Activated naive CD8-positive, alpha-beta T cell treated with anti-CD3 and anti-CD28 coated beads, Interleukin-2, amount 50 U/mL, for 24 hours (primary cell): Measurements from ENCODE around the gene SAMSN1.

Experiments used
- ATAC-seq: fragments of 150-1000 bp; cut with Tn5 transposase; one replicate; pipeline ENCODE4 v1.10.0; 2021
- DNase-seq: peaks from one replicate; pipeline ENCODE4 v3.0.0; 2021
- H3K27ac Mint-ChIP-seq: one replicate; pipeline ENCODE4 v1.8.0; 2021; ENCODE audit warnings: mild to moderate bottlenecking, mixed read lengths
- H3K27me3 Mint-ChIP-seq: one replicate; pipeline ENCODE4 v1.8.0; 2021; ENCODE audit warnings: mixed read lengths
- H3K36me3 Mint-ChIP-seq: one replicate; pipeline ENCODE4 v1.8.0; 2021; ENCODE audit warnings: low read depth, mixed read lengths
- H3K4me1 Mint-ChIP-seq: one replicate; pipeline ENCODE4 v1.8.0; 2021; ENCODE audit warnings: mixed read lengths
- H3K4me3 Mint-ChIP-seq: one replicate; pipeline ENCODE4 v1.8.0; 2021; ENCODE audit warnings: mild to moderate bottlenecking, moderate library complexity, mixed read lengths
- H3K9me3 Mint-ChIP-seq: one replicate; pipeline ENCODE4 v1.8.0; 2021; ENCODE audit warnings: mixed read lengths

The SAMSN1 gene

DNA sequence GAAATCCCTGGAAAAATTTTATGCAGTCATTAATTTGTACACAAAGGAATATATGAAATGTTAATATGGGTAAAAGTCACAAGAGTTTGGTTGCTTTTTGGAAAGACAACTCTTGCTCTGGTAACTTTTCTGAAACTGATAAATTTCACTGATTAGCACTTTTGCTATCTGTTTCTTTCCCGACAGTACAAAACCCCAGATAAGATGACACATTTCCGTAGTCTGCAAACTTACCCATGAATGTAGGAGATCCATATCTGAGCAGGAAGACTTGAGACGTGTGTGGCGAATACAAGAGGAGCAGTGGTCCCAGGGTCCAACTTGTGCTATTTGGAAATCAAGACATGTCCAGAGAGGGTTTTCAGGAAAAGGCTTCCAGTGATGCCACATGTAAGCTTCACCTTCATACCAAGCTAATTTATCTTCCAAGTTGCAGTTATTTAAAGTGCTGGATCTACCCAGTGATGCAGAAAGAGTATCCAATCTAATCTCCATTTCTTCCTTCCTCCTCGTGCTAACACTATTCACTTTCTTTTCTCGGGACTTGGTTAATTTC, 35.9 kb upstream of the SAMSN1 start:
- ATAC-seq (peak; percentile 80), DNase-seq (no peak)
- H3K27me3 Mint-ChIP-seq = no peaks in the 10 kb centered on the region
- peak overlapping the region; percentile 49 for H3K4me3 Mint-ChIP-seq
- peaks cover 26% of the 10 kb centered on the region for H3K4me1 Mint-ChIP-seq
- H3K36me3 Mint-ChIP-seq = no peaks in the 10 kb centered on the region
- H3K9me3 Mint-ChIP-seq = peaks cover 3% of the 10 kb centered on the region
- H3K27ac Mint-ChIP-seq = peak overlapping the region; percentile 65

DNA sequence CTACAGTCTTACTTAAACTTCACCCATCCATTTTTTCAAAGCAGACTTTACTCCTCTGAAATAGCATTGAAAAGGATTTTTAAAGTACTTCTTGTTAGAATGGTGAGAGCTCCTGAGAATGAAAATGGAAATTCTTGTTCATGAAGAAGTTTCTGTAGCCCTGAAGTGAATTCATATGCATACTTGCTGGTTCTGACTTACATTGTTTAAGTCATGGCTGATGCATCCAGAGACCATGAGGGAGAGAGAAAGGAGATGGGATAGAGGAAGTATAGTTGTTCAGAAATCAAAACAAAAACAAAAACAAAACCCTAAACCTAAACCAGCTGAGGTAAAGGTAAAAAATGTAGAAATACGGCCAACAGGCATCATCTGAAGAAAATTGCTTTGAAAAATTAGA, 27.1 kb upstream of the SAMSN1 start:
- H3K36me3 Mint-ChIP-seq = no peaks in the 10 kb centered on the region
- peaks cover 12% of the 10 kb centered on the region for H3K9me3 Mint-ChIP-seq
- DNase-seq (no peak), ATAC-seq (peak; percentile 80)
- H3K27ac Mint-ChIP-seq = peak overlapping the region; percentile 71
- H3K4me1 Mint-ChIP-seq = peaks cover 44% of the 10 kb centered on the region
- peak overlapping the region; percentile 6 for H3K4me3 Mint-ChIP-seq
- H3K27me3 Mint-ChIP-seq = no peaks in the 10 kb centered on the region

DNA sequence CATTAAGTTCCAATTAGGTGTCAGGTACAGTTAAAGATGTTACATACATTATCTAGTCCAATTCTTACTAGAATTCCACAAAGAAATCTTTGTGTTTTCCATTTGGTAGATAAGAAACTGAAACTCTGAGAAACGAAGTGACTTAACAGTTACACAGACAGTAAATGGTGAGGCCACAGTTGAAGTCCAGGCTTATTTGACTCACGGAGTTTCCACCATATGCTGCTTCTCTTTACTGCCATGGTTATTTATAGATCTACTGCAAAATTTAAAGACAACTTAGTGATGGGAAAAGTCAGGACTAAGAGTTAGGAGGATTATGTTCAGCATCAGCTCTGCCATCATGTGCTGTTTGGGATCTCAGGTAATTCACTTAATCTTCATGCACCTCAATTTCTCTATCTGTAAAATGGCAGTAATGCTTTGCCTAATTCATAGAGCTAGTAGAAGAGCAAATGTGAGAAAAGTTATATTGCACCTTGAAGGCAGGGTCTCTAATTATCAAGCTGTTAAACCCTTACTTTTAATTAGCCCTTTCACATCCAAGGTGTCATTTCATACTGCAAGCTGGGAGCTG, 26.2 kb upstream of the SAMSN1 start:
- ATAC-seq (peak; percentile 83), DNase-seq (no peak)
- Mint-ChIP-seq H3K27me3 (no peaks in the 10 kb centered on the region), H3K36me3 (no peaks in the 10 kb centered on the region), H3K9me3 (peaks cover 9% of the 10 kb centered on the region), H3K4me3 (peak overlapping the region; percentile 22), H3K4me1 (peaks cover 52% of the 10 kb centered on the region), H3K27ac (peak overlapping the region; percentile 71)

DNA sequence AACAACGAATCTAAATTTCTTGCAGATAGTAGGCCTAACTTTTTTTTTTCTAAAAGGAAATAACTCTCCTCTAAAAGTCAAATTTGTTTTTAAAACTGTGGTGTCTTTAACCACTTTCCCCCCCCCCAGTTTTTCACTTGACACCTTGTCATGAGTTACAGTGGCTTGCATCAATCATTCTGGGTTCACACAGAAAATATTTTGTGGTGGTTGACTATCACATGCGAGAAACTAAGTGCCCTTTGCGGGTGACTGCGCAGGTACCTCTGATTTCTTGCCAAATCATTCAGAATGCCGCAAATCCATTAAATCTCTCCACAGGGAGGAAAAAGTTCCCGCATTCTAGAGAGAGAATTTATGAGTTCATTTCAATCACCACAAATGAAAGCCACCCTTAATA, 23.8 kb upstream of the SAMSN1 start:
- H3K4me1 Mint-ChIP-seq = peaks cover 52% of the 10 kb centered on the region

DNA sequence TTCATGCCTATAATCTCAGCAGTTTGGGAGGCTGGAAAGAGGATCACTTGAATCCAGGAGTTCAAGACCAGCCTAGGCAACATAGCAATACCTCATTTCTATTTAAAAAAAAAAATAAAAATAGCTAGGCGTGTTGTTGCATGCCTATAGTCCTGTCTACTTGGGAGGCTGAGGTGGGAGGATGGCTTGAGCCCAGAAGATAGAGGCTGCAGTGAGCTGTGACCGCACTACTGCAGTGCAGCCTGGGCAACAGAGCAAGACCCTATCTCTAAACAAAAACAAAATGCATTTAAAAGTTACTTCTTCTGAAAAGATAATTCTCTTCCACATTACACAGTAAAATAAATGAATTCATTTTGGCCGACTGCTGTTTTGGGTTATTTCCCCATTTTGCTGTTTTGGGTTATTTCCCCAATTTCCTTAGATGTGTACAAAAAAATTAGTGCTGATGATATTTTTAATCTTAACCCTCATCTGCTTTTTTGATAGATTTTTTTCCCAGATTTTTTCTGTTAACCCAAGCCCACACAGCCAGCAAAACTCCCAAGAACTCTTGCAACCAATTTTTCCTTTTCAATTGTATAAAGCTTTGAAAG, 23.0 kb upstream of the SAMSN1 start:
- Mint-ChIP-seq H3K4me1 (peaks cover 52% of the 10 kb centered on the region), H3K36me3 (no peaks in the 10 kb centered on the region), H3K27ac (no peak overlapping the region), H3K27me3 (no peaks in the 10 kb centered on the region), H3K4me3 (no peak overlapping the region), H3K9me3 (peaks cover 12% of the 10 kb centered on the region)
- DNase-seq (no peak), ATAC-seq (no peak)

More for the DNA sequence above, 23.8 kb upstream of the SAMSN1 start:
- DNase-seq (no peak), ATAC-seq (no peak)
- Mint-ChIP-seq H3K4me3 (no peak overlapping the region), H3K9me3 (peaks cover 12% of the 10 kb centered on the region), H3K36me3 (no peaks in the 10 kb centered on the region), H3K27ac (no peak overlapping the region), H3K27me3 (no peaks in the 10 kb centered on the region)

DNA sequence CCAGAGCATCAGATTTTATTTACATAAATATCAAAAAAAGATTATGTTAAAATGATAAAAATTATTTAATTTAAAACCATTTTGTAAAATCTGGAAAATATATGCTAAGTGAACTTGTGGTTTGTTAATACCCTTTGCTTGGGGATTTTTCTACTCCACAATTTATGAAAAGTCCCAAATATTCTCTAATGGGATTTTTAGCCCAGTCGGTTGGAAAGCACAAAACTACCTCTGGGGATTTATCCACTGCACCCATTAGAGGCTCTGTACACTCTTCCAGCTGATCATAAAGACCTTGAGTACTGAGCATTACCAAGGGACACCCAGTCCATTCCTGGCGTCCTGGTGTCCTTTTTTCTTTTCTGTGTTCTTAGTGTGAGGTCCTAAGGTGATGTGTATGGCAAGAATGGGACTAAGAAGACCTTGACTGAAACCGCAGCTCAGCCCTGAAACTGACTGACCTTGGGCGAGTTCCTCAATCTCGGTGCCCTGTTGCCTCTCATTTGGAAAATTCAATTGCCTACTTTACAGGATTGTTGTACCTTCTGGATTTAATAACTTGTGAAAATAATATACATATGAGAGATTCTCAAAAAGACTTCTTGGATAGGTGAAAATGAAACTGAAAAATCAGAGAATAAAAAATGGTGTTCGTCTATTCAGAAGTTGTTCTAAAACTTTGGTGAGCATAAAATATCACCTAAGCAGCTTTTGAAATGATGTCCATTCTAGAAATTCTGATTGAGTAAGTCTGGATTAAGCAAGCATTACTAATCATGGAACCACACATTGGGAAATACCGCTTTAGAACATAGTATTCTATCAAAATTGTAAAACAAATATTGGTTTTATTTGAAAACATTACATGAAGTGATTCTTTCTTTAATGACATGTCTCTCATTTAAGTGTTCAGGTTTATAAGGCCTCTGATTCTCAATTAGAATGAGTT, 21.5 kb upstream of the SAMSN1 start:
- Mint-ChIP-seq H3K36me3 (no peaks in the 10 kb centered on the region), H3K27ac (no peak overlapping the region), H3K9me3 (peaks cover 12% of the 10 kb centered on the region), H3K27me3 (no peaks in the 10 kb centered on the region), H3K4me1 (peaks cover 41% of the 10 kb centered on the region), H3K4me3 (no peak overlapping the region)
- no peak for ATAC-seq
- no peak for DNase-seq

DNA sequence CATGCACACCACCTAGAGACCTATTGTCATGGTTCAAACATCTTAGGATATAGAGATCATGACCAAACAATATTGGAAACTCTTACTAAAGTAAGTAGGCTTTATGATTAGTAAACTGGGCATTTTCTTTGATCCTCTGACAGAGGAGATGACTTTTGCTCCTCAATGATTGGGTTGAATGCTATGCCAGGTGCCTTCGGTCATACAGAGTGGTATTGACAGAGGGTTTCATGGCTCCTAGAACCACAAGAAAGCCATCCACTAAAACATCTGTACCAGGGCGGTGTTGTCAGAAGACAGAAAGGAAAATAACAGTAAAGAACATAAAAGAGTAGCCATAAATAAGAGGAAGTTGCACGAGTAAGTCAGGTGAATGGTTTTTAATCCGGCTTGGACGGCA, 20.8 kb upstream of the SAMSN1 start:
- Mint-ChIP-seq H3K27me3 (no peaks in the 10 kb centered on the region), H3K27ac (no peak overlapping the region), H3K4me3 (no peak overlapping the region), H3K9me3 (peaks cover 12% of the 10 kb centered on the region), H3K4me1 (peaks cover 35% of the 10 kb centered on the region), H3K36me3 (no peaks in the 10 kb centered on the region)
- ATAC-seq (peak; percentile 20), DNase-seq (no peak)

DNA sequence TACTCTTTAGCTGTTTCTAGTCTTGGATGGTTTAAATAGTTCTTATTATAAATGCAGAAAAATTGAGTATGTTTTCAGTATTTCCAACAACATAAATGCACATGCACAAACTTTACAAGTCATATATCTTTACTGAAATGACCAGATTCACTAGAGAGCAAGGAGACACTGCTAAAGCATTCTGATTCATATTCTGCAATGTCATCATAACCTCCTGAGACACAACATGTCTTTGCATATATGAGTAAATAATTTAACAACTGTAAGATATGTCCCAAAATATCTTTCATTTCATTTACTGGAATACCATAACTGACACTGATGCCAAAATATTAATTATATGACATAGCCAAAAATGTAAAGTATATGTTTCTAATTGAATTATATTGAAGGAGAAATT, 16.8 kb upstream of the SAMSN1 start:
- no peaks in the 10 kb centered on the region for H3K27me3 Mint-ChIP-seq
- no peak overlapping the region for H3K4me3 Mint-ChIP-seq
- no peak overlapping the region for H3K27ac Mint-ChIP-seq
- H3K36me3 Mint-ChIP-seq = no peaks in the 10 kb centered on the region
- DNase-seq = no peak
- peaks cover 26% of the 10 kb centered on the region for H3K4me1 Mint-ChIP-seq
- peaks cover 8% of the 10 kb centered on the region for H3K9me3 Mint-ChIP-seq
- ATAC-seq = no peak

DNA sequence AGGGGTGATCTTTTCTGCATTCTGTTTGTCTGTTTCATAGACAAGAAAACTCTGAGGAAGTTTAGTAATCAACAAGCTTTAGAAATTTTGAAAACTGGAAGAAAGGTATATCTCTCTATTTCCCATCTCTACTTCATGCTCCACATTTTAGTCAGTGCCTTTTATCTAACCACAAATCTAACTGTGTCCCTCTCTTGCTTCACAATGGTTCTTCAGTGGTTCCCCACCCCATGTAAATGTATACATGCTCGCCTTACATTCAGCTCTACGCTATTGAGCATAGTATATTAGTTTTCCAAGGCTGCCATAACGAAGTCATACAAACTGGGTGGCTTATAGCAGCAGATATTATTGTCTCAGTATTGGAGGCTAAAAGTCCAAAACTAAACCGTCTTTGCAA, 14.4 kb upstream of the SAMSN1 start:
- no peak for DNase-seq
- Mint-ChIP-seq H3K4me3 (no peak overlapping the region), H3K4me1 (peaks cover 34% of the 10 kb centered on the region), H3K27ac (no peak overlapping the region), H3K36me3 (no peaks in the 10 kb centered on the region), H3K9me3 (peaks cover 4% of the 10 kb centered on the region), H3K27me3 (no peaks in the 10 kb centered on the region)
- ATAC-seq = peak; percentile 58

DNA sequence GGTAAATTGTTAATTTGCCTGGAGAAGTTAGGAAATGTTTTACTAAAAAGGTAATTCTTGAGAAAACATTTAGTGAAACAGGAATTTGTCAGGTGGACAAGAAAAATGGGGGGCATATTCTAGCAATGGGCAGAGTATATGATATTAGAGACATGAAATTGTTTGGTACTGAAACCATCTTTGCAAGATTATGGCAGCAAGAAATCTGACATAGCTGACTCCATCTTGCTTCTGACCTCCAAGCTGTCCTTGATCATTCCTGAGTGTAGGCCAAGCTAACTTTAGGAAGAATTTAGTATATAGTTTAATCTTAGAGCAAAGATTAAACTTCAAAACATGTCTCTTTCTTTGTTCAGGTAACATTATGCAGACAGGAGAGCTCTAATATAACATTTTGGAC, 14.0 kb upstream of the SAMSN1 start:
- no peak for DNase-seq
- Mint-ChIP-seq H3K4me1 (peaks cover 36% of the 10 kb centered on the region), H3K27me3 (no peaks in the 10 kb centered on the region), H3K27ac (no peak overlapping the region), H3K4me3 (no peak overlapping the region), H3K9me3 (peaks cover 4% of the 10 kb centered on the region), H3K36me3 (no peaks in the 10 kb centered on the region)
- ATAC-seq = no peak

DNA sequence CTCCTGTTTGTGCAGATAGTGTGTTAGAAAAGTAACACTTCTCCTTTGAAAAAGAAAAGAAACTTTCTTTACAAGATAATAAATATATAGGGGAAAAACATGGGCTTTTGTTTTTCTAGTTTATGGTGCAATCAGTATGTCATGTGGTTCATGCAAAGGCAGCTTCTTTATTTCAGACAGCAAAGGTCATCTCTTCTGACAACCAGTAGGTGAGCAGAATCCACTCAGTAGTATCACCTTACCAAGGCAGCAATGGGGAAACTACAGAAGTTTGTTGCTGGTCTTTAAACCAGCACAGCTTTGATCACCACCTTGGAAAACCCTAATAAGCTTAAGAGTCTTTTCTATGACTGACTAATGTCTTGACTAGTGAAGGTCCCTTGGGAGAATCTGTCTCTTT, 13.0 kb upstream of the SAMSN1 start:
- H3K4me3 Mint-ChIP-seq = no peak overlapping the region
- H3K36me3 Mint-ChIP-seq = no peaks in the 10 kb centered on the region
- no peak overlapping the region for H3K27ac Mint-ChIP-seq
- H3K9me3 Mint-ChIP-seq = peaks cover 4% of the 10 kb centered on the region
- ATAC-seq (peak; percentile 55), DNase-seq (no peak)
- H3K27me3 Mint-ChIP-seq = no peaks in the 10 kb centered on the region
- peaks cover 44% of the 10 kb centered on the region for H3K4me1 Mint-ChIP-seq

DNA sequence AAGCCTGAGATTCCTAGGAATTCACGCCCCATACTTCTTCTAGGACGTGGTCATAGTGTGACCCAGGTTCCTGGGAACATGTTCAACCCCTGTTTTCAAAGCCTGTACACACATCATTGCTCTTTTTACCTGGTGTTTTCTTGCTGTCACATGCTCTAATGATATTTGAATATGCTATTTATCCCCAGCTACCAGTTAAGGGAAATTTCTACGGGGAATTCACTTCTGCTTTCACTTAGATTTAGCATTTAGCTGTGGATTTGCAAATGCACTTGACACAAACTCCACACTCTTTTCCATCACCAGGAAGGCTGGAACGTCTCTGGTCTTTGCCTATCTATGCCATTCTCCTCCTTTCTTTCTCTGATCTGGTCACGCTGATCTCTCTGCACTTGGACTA, 11.3 kb upstream of the SAMSN1 start:
- ATAC-seq = no peak
- no peak for DNase-seq
- H3K36me3 Mint-ChIP-seq = peaks cover 2% of the 10 kb centered on the region
- peaks cover 8% of the 10 kb centered on the region for H3K9me3 Mint-ChIP-seq
- H3K27ac Mint-ChIP-seq = peak overlapping the region; percentile 33
- no peaks in the 10 kb centered on the region for H3K27me3 Mint-ChIP-seq
- peaks cover 45% of the 10 kb centered on the region for H3K4me1 Mint-ChIP-seq
- no peak overlapping the region for H3K4me3 Mint-ChIP-seq

DNA sequence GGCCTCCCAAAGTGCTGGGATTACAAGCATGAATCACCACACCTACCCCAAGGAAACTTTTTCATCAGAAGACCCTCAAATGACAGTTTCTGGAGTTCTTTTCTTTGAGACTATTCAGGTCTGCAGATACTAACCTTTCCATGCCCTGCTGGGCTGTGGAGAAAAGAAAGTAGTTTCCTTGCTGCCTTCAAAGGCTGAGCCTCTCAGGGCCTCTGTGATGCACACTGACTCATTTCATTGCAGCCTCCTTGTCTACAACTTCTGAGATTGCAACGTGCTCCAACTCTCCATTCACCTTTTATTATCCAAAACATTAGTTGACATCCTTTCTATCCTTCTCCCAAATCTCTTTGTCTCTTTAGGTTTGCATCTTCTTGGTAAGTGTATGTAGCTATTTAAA, 8.8 kb upstream of the SAMSN1 start:
- Mint-ChIP-seq H3K4me1 (peaks cover 47% of the 10 kb centered on the region), H3K27me3 (no peaks in the 10 kb centered on the region), H3K36me3 (peaks cover 4% of the 10 kb centered on the region), H3K9me3 (peaks cover 8% of the 10 kb centered on the region), H3K4me3 (no peak overlapping the region), H3K27ac (peak overlapping the region; percentile 16)
- DNase-seq = no peak
- peak; percentile 95 for ATAC-seq

DNA sequence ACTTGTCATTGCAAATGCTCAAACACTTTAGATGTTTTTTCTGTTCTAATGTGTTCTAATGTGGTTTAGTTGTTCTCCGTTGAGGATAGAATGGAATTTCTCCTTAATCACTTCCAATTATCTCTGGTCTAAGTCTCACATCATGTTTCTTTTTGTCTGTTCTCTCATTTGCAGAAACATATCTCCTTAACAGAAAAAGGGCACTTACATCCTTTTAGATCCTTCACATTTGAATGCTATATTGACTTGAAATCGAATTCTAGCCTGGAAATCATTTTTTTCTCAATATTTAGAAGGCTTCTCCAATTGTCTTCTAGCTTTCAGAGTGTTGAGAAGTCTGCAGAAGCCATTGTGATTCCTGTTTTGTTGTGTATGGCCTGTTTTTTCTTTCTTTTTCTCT, 7.3 kb upstream of the SAMSN1 start:
- Mint-ChIP-seq H3K36me3 (peaks cover 4% of the 10 kb centered on the region), H3K9me3 (peaks cover 8% of the 10 kb centered on the region), H3K4me3 (no peak overlapping the region), H3K27me3 (no peaks in the 10 kb centered on the region), H3K27ac (peak overlapping the region; percentile 25), H3K4me1 (peaks cover 58% of the 10 kb centered on the region)
- DNase-seq = no peak
- ATAC-seq = no peak

DNA sequence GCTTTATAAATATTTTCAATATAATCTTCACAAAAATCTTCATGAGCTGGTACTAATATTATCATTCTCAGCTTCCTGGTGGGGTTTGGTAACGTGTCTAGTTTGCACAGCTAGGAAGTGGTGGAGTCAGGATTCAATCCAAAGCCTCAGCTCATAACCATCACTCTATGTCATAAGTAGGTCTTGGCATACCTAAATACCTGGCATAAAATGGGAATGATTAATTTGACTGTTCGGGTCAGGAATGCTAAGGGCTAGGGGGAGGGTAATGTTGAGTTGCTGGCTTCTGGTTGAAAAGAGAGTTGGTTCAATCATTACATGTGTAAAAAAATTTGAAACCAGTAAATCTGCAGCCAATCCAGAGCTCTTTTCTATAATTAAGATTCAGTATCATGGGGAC, 5.6 kb upstream of the SAMSN1 start:
- Mint-ChIP-seq H3K4me3 (no peak overlapping the region), H3K27ac (no peak overlapping the region), H3K36me3 (peaks cover 4% of the 10 kb centered on the region), H3K9me3 (peaks cover 8% of the 10 kb centered on the region), H3K4me1 (peaks cover 66% of the 10 kb centered on the region), H3K27me3 (no peaks in the 10 kb centered on the region)
- no peak for ATAC-seq
- DNase-seq = no peak
